Activated B cell treated with CpG ODN at 0.5 μM for 24 hours (primary cell): ENCODE data around the gene NKAIN2. TPM values are rescaled to one million over a fixed set of nuclear protein-coding genes. Genes with fewer than 3 reads are reported as not detected.

Experiments used
- ATAC-seq: fragments of 200-7000 bp; cut with Tn5 transposase; one replicate; pipeline ENCODE4 v1.10.0; 2021; ENCODE audit warnings: low read depth, mild to moderate bottlenecking, moderate library complexity
- CTCF ChIA-PET: fragments of 350-600 bp; sonication (Branson Sonifier 250); formaldehyde crosslinking; loops from one replicate; lab custom pipeline; 2021; ENCODE audit warnings: antibody characterized with exemption; lab: Charles Lee
- POLR2A ChIA-PET: fragments of 350-600 bp; sonication (Branson Sonifier 250); formaldehyde crosslinking; loops from one replicate; lab custom pipeline; 2021; ENCODE audit warnings: antibody characterized with exemption; lab: Charles Lee
- DNase-seq: peaks from one replicate; pipeline ENCODE4 v3.0.0; 2022
- H3K27ac Mint-ChIP-seq: one replicate; pipeline ENCODE4 v1.8.0; 2020; ENCODE audit warnings: mixed read lengths
- H3K27me3 Mint-ChIP-seq: one replicate; pipeline ENCODE4 v1.8.0; 2021; ENCODE audit warnings: mixed read lengths
- H3K36me3 Mint-ChIP-seq: one replicate; pipeline ENCODE4 v1.8.0; 2021; ENCODE audit warnings: low read depth, mixed read lengths
- H3K4me1 Mint-ChIP-seq: one replicate; pipeline ENCODE4 v1.8.0; 2021; ENCODE audit warnings: mixed read lengths
- H3K4me3 Mint-ChIP-seq: one replicate; pipeline ENCODE4 v1.8.0; 2020; ENCODE audit warnings: mild to moderate bottlenecking, mixed read lengths
- H3K9me3 Mint-ChIP-seq: one replicate; pipeline ENCODE4 v1.8.0; 2020; ENCODE audit warnings: mixed read lengths
- intact Hi-C: fragments of 100-400 bp; cut with micrococcal nuclease; formaldehyde crosslinking; loops from one replicate; pipeline ENCODE4 v1.15.1; 2024
- total RNA-seq: library from RNA; stranded (reverse); gene quantifications from 2 replicates; pipeline ENCODE4 v1.2.3, GENCODE V29; 2022
- TF ChIP-seq, protein P1 (sequence below): fragments of 200-600 bp; IDR thresholded peaks from one replicate; pipeline ENCODE4 v1.8.0; 2022; ENCODE audit warnings: antibody characterized with exemption, mild to moderate bottlenecking

NKAIN2 gene
- total RNA-seq, 1 donor from 2014 or later: not detected

DNA sequence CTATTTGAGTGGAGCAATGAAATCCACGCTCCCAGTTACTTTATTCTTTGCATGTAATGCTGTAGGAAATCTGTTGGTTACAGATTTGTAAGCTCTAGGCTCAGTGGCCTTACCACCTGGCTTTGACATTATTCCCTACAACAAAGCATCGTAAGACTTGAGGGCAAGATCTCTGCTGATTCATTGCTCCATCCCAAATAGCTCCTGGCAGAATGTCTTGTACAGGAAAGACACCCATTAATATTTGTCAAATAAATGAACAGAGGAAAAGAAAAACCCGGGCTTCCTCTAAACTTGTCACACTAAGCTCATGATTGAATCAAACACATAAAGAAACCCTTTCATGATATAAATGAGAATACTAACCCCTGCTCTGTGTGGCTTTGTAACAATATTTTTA is 801.1 kb downstream of the NKAIN2 start:
- POLR2A ChIA-PET: no interaction called here
- CTCF ChIA-PET: no interaction called here

DNA sequence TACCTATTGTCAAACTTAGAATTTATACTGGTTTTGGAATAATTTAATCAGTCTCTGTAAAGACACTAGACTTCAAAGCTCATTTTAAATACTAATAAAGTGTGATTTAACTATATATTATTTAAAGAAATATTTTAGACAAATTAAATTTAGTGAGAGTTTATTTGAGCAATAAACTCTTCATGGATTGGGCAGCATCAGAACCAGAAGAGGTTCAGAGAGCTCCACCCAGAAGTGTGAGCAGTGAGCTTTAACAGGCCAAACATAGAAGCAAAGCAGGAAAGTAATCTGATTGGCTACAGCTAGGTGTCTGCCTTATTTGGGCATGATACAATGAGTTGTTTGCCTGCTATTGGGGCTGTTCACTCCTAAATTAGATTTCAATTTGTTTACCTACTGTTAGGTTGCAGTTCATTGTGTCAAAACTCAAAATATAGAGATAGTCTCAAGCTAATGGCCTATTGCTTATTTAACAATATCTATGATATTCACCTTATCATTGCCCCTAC is 803.5 kb downstream of the NKAIN2 start:
- DNase-seq: no peak
- ChIA-PET POLR2A (no interaction called here), CTCF (no interaction called here)
- H3K27me3 Mint-ChIP-seq: no peaks in the 10 kb centered on the region
- no peaks in the 10 kb centered on the region for H3K4me1 Mint-ChIP-seq
- TF ChIP-seq, protein P1, sequence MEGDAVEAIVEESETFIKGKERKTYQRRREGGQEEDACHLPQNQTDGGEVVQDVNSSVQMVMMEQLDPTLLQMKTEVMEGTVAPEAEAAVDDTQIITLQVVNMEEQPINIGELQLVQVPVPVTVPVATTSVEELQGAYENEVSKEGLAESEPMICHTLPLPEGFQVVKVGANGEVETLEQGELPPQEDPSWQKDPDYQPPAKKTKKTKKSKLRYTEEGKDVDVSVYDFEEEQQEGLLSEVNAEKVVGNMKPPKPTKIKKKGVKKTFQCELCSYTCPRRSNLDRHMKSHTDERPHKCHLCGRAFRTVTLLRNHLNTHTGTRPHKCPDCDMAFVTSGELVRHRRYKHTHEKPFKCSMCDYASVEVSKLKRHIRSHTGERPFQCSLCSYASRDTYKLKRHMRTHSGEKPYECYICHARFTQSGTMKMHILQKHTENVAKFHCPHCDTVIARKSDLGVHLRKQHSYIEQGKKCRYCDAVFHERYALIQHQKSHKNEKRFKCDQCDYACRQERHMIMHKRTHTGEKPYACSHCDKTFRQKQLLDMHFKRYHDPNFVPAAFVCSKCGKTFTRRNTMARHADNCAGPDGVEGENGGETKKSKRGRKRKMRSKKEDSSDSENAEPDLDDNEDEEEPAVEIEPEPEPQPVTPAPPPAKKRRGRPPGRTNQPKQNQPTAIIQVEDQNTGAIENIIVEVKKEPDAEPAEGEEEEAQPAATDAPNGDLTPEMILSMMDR: no peak
- peaks cover 8% of the 10 kb centered on the region for H3K9me3 Mint-ChIP-seq
- ATAC-seq: no peak
- H3K27ac Mint-ChIP-seq: no peak overlapping the region
- intact Hi-C loops: no loop called here
- no peaks in the 10 kb centered on the region for H3K36me3 Mint-ChIP-seq
- H3K4me3 Mint-ChIP-seq: no peak overlapping the region

More for the DNA sequence above, 801.1 kb downstream of the NKAIN2 start:
- intact Hi-C loops: no loop called here
- Mint-ChIP-seq H3K4me1 (no peaks in the 10 kb centered on the region), H3K36me3 (no peaks in the 10 kb centered on the region), H3K9me3 (peaks cover 8% of the 10 kb centered on the region), H3K27ac (no peak overlapping the region), H3K4me3 (no peak overlapping the region), H3K27me3 (no peaks in the 10 kb centered on the region)
- ATAC-seq (no peak), DNase-seq (no peak)
- TF ChIP-seq, protein P1: no peak

DNA sequence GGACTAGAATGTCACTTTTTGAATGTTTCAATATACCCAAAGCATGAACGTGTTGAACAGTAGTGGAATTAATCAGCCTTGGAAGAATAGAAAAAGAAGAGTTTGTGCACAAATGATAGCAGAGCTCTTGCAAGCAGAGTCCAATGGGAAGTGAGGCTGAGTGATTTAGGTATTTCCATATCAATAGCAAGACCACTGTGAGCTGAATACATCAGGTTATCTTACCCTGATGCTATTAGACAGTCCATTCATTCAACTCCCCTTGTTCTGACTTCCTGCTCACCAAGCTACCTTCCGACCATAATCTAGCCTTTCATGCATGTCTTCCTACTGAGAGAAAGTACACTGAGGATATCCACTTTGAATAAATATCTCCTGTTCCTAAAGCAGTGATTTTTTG is 809.4 kb downstream of the NKAIN2 start:
- CTCF ChIA-PET: no interaction called here
- no peaks in the 10 kb centered on the region for H3K27me3 Mint-ChIP-seq

DNA sequence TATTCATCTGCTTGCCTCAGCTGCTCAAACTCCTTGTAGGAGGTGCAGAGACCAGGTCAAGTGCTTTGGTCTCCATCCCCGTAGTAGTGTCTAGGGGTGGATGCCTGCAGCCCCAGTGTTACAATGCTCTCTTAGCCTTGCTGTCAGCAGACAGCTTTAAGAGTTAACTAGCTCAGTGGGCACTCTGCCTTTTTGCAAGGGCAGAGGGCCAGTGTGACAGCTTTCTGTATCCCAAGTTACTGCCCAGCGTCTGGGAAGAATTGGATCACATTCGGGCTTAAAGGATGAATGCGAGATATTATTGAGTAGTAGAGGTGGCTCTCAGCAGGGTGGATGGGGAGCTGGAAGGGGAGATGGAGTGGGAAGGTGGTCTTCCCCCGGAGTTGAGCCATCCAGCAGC is 818.7 kb downstream of the NKAIN2 start:
- TF ChIP-seq, protein P1: no peak
- H3K27me3 Mint-ChIP-seq: no peaks in the 10 kb centered on the region
- no peaks in the 10 kb centered on the region for H3K36me3 Mint-ChIP-seq
- H3K4me3 Mint-ChIP-seq: no peak overlapping the region
- H3K27ac Mint-ChIP-seq: no peak overlapping the region
- CTCF ChIA-PET: no interaction called here
- H3K4me1 Mint-ChIP-seq: no peaks in the 10 kb centered on the region
- POLR2A ChIA-PET: no interaction called here
- DNase-seq (no peak), ATAC-seq (no peak)
- intact Hi-C loops: no loop called here
- H3K9me3 Mint-ChIP-seq: no peaks in the 10 kb centered on the region

More for the DNA sequence above, 809.4 kb downstream of the NKAIN2 start:
- TF ChIP-seq, protein P1: no peak
- Mint-ChIP-seq H3K4me3 (no peak overlapping the region), H3K9me3 (peaks cover 5% of the 10 kb centered on the region), H3K4me1 (no peaks in the 10 kb centered on the region), H3K36me3 (no peaks in the 10 kb centered on the region), H3K27ac (no peak overlapping the region)
- ATAC-seq (no peak), DNase-seq (no peak)
- intact Hi-C loops: no loop called here
- POLR2A ChIA-PET: no interaction called here

DNA sequence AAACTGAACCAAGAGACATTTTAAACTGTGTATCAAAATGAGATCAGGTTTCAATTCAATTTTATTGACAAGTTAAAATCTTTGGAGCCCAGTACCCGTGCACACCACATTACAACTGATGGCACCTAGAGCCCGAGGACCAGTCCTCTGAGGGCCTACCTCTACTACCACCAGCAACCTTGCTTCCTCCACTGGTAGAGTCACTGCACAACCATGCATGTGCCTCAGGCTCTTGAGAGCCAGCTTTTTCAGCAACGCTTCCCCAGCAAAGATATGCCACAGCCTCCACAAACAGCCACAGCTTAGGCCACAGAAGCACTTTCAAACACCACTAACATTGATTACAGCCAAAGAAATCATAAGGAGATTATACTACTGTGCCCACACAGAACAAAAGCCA is 830.0 kb downstream of the NKAIN2 start:
- CTCF ChIA-PET: no interaction called here
- H3K4me1 Mint-ChIP-seq: no peaks in the 10 kb centered on the region
- H3K9me3 Mint-ChIP-seq: peaks cover 10% of the 10 kb centered on the region
- TF ChIP-seq, protein P1: no peak
- no peak overlapping the region for H3K27ac Mint-ChIP-seq
- POLR2A ChIA-PET: no interaction called here
- DNase-seq: no peak
- no peak for ATAC-seq
- no peaks in the 10 kb centered on the region for H3K36me3 Mint-ChIP-seq
- intact Hi-C loops: no loop called here
- H3K27me3 Mint-ChIP-seq: no peaks in the 10 kb centered on the region
- no peak overlapping the region for H3K4me3 Mint-ChIP-seq
